ENCODE results near the gene ADPRS. TPM values are rescaled to one million over a fixed set of nuclear protein-coding genes. Genes with fewer than 3 reads are reported as not detected.

ADPRS gene
- total RNA-seq, 1 donor = 25.0 TPM

DNA sequence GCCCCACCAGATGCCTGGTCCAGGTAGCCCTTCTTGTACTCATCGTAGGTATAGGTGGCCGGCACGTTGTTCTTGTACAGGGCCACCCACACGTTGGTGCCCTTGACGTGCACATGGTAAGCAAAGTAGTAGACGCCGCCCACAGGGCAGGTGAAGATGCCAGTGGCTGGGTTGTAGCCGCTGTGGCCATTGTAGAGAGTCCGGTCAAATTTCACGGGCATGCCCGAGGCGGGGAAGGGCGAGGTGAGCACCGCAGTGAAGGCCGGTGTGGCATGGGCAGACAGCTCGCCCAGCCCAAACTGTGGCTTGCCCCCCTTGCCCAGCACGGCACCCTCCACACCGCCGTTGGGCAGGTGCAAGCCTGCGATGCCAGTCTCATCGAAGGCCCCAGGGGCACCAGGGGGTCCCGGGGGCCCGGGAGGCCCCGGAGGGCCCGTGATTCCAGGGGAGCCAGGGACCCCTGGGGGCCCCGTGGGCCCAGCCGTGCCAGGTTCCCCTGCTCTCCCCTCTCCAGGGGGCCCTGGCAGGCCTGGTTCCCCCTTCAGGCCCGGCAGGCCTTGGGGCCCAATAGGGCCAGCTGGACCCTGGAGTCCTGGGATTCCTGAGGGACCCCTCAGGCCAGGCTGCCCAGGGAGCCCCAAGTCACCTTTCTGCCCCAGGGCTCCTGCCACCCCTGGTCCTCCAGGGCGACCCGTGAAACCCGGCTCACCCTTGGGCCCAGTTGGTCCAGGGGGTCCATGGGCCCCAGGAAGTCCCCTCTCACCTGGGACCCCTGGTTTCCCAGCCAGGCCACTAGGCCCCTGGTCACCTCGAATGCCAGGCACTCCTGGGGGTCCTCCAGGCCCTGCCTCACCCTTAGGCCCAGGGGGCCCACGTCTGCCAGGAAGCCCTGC is 9.2 kb downstream of the ADPRS start:
- no peak for DNase-seq (ENCODE audit: low read depth)
- no peak overlapping the region for H3K4me3 ChIP-seq (ENCODE audit: low read depth, low read length)
- TF ChIP-seq, protein P1, sequence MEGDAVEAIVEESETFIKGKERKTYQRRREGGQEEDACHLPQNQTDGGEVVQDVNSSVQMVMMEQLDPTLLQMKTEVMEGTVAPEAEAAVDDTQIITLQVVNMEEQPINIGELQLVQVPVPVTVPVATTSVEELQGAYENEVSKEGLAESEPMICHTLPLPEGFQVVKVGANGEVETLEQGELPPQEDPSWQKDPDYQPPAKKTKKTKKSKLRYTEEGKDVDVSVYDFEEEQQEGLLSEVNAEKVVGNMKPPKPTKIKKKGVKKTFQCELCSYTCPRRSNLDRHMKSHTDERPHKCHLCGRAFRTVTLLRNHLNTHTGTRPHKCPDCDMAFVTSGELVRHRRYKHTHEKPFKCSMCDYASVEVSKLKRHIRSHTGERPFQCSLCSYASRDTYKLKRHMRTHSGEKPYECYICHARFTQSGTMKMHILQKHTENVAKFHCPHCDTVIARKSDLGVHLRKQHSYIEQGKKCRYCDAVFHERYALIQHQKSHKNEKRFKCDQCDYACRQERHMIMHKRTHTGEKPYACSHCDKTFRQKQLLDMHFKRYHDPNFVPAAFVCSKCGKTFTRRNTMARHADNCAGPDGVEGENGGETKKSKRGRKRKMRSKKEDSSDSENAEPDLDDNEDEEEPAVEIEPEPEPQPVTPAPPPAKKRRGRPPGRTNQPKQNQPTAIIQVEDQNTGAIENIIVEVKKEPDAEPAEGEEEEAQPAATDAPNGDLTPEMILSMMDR (IDR thresholded peaks at IDR 0.05; ENCODE audit: insufficient read depth, low read depth, low read length) = no peak

DNA sequence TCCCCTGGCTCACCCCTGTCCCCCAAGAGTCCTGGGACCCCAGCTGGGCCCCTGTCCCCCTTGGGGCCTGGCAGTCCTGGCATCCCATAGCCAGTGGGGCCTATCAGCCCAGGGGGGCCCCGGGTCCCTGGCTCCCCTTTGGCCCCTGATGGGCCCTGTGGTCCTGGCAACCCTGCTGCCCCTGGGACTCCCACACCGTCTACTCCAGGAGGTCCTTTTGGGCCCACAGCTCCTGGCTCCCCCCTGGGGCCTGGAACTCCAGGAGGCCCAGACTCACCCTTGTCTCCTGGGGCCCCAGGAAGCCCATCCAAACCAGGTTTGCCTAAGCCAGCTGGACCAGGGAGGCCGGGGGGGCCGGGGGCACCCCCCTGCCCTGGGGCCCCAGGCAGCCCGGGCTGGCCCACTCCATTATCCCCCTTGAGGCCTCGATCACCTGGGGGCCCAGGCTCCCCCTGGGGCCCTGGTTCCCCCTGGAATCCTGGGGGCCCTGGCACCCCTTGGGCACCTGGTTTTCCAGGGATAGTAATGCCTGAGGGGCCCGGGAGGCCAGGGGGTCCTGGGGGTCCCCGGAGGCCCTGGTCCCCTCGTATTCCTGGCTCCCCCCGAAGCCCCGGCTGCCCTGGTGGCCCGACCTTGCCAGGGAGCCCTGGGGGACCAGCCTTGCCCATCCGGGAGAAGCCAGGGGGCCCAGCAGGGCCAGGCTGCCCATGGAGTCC is 10.1 kb downstream of the ADPRS start:
- no peak overlapping the region for H3K4me3 ChIP-seq (ENCODE audit: low read depth, low read length)
- TF ChIP-seq, protein P1 (IDR thresholded peaks at IDR 0.05; ENCODE audit: insufficient read depth, low read depth, low read length) = no peak
- no peak for DNase-seq (ENCODE audit: low read depth)

DNA sequence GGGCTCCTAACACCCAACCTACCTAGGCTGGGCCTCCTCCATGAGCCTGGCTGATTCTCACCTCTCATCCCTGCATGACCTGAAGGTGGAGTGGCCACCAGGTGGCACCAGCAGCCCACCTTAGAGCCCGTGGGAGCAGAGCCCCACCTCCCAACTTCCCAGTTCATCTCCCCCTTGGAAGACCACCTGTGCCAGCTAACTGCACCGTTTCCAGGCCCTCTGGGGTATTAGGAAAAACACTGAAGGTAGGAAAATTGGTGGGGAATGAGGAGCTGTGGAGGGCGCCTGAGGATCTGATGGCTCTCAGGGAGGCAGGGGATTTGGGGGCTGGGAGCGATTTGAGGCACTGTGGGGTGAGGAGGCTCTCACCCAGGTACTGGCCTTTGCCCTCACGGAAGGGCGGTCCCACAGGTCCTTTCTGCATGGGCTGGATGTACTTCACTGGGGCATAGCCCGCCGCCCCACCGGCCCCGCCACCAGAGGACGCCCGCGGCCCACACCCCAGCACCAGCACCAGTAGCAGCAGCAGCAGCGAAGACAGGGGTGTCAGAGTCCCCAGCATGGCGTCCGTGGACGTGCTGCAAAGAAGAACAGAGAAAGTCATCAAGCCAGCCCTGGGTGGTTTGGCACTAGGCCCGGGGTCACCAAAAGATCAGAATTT is 11.1 kb downstream of the ADPRS start:
- TF ChIP-seq, protein P1 (IDR thresholded peaks at IDR 0.05; ENCODE audit: insufficient read depth, low read depth, low read length) = peak; percentile 87
- no peak overlapping the region for H3K4me3 ChIP-seq (ENCODE audit: low read depth, low read length)
- peak; percentile 71 for DNase-seq (ENCODE audit: low read depth)

DNA sequence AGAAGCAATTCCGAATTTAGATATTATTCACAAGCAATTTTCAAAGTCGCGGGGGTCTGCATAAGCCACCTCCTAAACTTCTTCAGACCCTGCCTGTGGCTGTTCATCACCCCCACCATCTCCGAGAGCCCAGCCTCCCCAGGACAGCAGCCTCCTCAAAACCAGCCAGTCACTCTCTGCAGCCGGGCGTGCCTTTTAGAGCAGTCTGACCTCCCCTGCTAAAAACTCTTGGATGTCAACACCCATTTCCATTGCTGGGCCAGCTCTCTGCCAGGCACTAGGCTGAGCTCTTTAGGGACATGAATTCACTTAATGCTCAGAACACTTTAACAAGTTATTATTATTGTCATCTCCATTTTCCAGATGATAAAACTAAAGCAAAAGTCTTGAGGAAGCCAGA is 11.7 kb downstream of the ADPRS start:
- H3K4me3 ChIP-seq (ENCODE audit: low read depth, low read length) = no peak overlapping the region
- TF ChIP-seq, protein P1 (IDR thresholded peaks at IDR 0.05; ENCODE audit: insufficient read depth, low read depth, low read length) = no peak
- no peak for DNase-seq (ENCODE audit: low read depth)

DNA sequence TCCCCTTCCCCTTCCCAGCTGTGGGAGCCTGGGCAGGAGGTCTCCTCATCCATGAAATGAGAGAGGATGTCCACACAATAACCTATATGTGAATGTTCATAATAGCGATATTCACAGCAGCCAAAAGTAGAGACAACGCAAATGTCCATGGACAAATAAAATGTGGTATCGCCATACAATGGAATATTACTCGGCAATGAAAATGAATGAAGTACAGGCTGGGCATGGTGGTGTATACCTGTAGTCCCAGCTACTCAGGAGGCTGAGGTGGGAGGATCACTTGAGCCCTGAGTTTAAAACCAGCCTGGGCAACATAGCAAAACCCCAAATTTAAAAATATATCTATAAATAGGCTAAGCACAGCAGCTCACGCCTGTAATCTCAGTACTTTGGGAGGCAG is 12.9 kb downstream of the ADPRS start:
- DNase-seq (ENCODE audit: low read depth) = no peak
- TF ChIP-seq, protein P1 (IDR thresholded peaks at IDR 0.05; ENCODE audit: insufficient read depth, low read depth, low read length) = no peak
- no peak overlapping the region for H3K4me3 ChIP-seq (ENCODE audit: low read depth, low read length)

DNA sequence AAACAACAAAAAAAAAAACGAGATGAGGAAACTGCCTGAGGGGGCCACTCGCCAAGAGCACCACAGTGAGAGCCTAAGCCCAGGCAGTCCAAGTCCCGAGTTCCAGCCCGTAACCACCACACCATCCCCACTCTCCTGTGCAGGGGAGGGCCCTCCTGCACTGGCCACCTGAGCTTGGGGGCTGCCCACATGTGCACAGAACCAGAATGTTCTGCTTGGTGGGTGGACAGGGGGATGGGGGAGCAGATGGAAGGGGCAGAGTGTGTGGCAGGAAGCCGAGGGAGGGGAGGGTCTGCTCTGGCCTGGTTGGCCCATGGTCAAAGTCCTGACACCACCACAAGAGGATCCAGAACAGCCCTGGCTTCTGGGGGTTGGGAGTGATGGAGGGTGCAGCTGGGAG is 17.6 kb downstream of the ADPRS start:
- TF ChIP-seq, protein P1 (IDR thresholded peaks at IDR 0.05; ENCODE audit: insufficient read depth, low read depth, low read length) = no peak
- no peak overlapping the region for H3K4me3 ChIP-seq (ENCODE audit: low read depth, low read length)
- DNase-seq (ENCODE audit: low read depth) = no peak

All from fibroblast of villous mesenchyme (primary cell).